Measurements from ENCODE around the gene SNRNP200.

The SNRNP200 gene

GRCh38 chr2:96239091-96239490, 66.3 kb downstream of the SNRNP200 start:
- Histone ChIP-seq H3K27me3 (ENCODE audit: insufficient read depth, poor library complexity, severe bottlenecking) (no peaks in the 10 kb centered on the region), H3K36me3 (ENCODE audit: low read depth) (no peaks in the 10 kb centered on the region), H3K9me3 (ENCODE audit: severe bottlenecking) (no peaks in the 10 kb centered on the region), H3K27ac (ENCODE audit: poor library complexity, severe bottlenecking) (no peak overlapping the region), H3K4me3 (ENCODE audit: severe bottlenecking) (no peak overlapping the region), H3K4me1 (ENCODE audit: insufficient read depth, poor library complexity, severe bottlenecking) (peaks cover 22% of the 10 kb centered on the region)
- DNase-seq (ENCODE audit: low spot score): no peak
- TF ChIP-seq, protein P1, sequence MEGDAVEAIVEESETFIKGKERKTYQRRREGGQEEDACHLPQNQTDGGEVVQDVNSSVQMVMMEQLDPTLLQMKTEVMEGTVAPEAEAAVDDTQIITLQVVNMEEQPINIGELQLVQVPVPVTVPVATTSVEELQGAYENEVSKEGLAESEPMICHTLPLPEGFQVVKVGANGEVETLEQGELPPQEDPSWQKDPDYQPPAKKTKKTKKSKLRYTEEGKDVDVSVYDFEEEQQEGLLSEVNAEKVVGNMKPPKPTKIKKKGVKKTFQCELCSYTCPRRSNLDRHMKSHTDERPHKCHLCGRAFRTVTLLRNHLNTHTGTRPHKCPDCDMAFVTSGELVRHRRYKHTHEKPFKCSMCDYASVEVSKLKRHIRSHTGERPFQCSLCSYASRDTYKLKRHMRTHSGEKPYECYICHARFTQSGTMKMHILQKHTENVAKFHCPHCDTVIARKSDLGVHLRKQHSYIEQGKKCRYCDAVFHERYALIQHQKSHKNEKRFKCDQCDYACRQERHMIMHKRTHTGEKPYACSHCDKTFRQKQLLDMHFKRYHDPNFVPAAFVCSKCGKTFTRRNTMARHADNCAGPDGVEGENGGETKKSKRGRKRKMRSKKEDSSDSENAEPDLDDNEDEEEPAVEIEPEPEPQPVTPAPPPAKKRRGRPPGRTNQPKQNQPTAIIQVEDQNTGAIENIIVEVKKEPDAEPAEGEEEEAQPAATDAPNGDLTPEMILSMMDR (IDR thresholded peaks at IDR 0.05; ENCODE audit: poor library complexity, severe bottlenecking): no peak
- ATAC-seq (ENCODE audit: low read depth): no peak

GRCh38 chr2:96238266-96238665, 67.1 kb downstream of the SNRNP200 start:
- Histone ChIP-seq H3K27me3 (ENCODE audit: insufficient read depth, poor library complexity, severe bottlenecking) (no peaks in the 10 kb centered on the region), H3K36me3 (ENCODE audit: low read depth) (no peaks in the 10 kb centered on the region), H3K4me1 (ENCODE audit: insufficient read depth, poor library complexity, severe bottlenecking) (peaks cover 22% of the 10 kb centered on the region), H3K4me3 (ENCODE audit: severe bottlenecking) (no peak overlapping the region), H3K9me3 (ENCODE audit: severe bottlenecking) (no peaks in the 10 kb centered on the region), H3K27ac (ENCODE audit: poor library complexity, severe bottlenecking) (no peak overlapping the region)
- ATAC-seq (ENCODE audit: low read depth): no peak
- no peak for DNase-seq (ENCODE audit: low spot score)
- TF ChIP-seq, protein P1 (IDR thresholded peaks at IDR 0.05; ENCODE audit: poor library complexity, severe bottlenecking): no peak

- ATAC-seq (ENCODE audit: low read depth) (no peak), DNase-seq (ENCODE audit: low spot score) (no peak)
- H3K4me3 ChIP-seq (ENCODE audit: severe bottlenecking): no peak overlapping the region
- no peak overlapping the region for H3K27ac ChIP-seq (ENCODE audit: poor library complexity, severe bottlenecking)
- no peaks in the 10 kb centered on the region for H3K36me3 ChIP-seq (ENCODE audit: low read depth)
- H3K4me1 ChIP-seq (ENCODE audit: insufficient read depth, poor library complexity, severe bottlenecking): peaks cover 12% of the 10 kb centered on the region
- TF ChIP-seq, protein P1 (IDR thresholded peaks at IDR 0.05; ENCODE audit: poor library complexity, severe bottlenecking): no peak
- H3K27me3 ChIP-seq (ENCODE audit: insufficient read depth, poor library complexity, severe bottlenecking): no peaks in the 10 kb centered on the region
- H3K9me3 ChIP-seq (ENCODE audit: severe bottlenecking): no peaks in the 10 kb centered on the region
Observed at GRCh38 chr2:96236882-96237281, 68.5 kb downstream of the SNRNP200 start.

DNA sequence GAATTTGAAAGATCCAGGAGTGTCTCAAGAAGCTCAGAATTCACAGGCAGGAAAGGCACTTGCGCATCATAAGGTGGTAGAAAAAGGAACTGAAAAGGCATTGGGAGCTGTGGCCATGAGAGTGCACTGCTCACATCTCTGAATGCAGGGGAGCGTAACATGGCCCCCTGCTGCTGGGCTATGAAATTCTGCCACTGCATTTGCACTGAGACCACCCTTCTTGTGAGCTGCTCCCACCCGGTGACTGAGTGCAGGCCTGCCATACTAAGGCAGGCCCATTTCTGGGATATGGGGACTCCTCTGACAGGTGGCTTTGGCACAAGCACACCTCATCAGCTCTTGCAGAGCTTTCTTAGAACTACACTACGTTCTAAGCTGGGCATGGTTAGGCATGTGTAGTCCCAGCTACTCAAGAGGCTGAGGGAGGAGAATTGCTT, 71.4 kb downstream of the SNRNP200 start:
- ATAC-seq (ENCODE audit: low read depth): no peak

DNA sequence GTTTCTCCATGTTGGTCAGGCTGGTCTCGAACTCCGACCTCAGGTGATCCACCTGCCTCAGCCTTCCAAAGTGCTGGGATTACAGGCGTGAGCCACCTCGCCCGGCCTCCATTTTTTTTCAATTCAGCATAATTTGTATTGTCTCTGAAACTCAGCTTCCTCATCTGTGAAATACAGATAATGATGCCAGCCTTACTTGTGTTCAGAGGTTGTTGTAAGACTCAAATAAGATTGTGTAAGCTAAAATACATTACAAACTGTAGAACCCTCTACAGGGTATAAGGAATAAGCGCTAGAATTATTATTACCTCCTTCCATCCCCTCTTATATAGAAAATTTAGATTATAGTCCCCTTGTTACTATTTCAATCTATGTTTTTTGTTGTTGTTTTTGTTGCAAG, 71.9 kb downstream of the SNRNP200 start:
- H3K36me3 ChIP-seq (ENCODE audit: low read depth): no peaks in the 10 kb centered on the region

More for the DNA sequence above, 71.4 kb downstream of the SNRNP200 start:
- TF ChIP-seq, protein P1 (IDR thresholded peaks at IDR 0.05; ENCODE audit: poor library complexity, severe bottlenecking): no peak
- H3K4me1 ChIP-seq (ENCODE audit: insufficient read depth, poor library complexity, severe bottlenecking): no peaks in the 10 kb centered on the region
- H3K27ac ChIP-seq (ENCODE audit: poor library complexity, severe bottlenecking): no peak overlapping the region
- no peaks in the 10 kb centered on the region for H3K36me3 ChIP-seq (ENCODE audit: low read depth)
- DNase-seq (ENCODE audit: low spot score): no peak
- H3K27me3 ChIP-seq (ENCODE audit: insufficient read depth, poor library complexity, severe bottlenecking): no peaks in the 10 kb centered on the region
- H3K4me3 ChIP-seq (ENCODE audit: severe bottlenecking): no peak overlapping the region
- H3K9me3 ChIP-seq (ENCODE audit: severe bottlenecking): no peaks in the 10 kb centered on the region

More for the DNA sequence above, 71.9 kb downstream of the SNRNP200 start:
- DNase-seq (ENCODE audit: low spot score): no peak
- Histone ChIP-seq H3K9me3 (ENCODE audit: severe bottlenecking) (no peaks in the 10 kb centered on the region), H3K27ac (ENCODE audit: poor library complexity, severe bottlenecking) (no peak overlapping the region), H3K4me1 (ENCODE audit: insufficient read depth, poor library complexity, severe bottlenecking) (no peaks in the 10 kb centered on the region), H3K27me3 (ENCODE audit: insufficient read depth, poor library complexity, severe bottlenecking) (no peaks in the 10 kb centered on the region), H3K4me3 (ENCODE audit: severe bottlenecking) (no peak overlapping the region)
- TF ChIP-seq, protein P1 (IDR thresholded peaks at IDR 0.05; ENCODE audit: poor library complexity, severe bottlenecking): no peak
- no peak for ATAC-seq (ENCODE audit: low read depth)
